PC-3 (cell line): ENCODE data around the gene CSNK2A1. TPM values are rescaled to one million over a fixed set of nuclear protein-coding genes. Genes with fewer than 3 reads are reported as not detected.

Experiments used
- ATAC-seq: fragments of 200-7000 bp; cut with Tn5 transposase; 2 replicates; pipeline ENCODE4 v1.9.1; 2020; ENCODE audit warnings: mild to moderate bottlenecking, moderate library complexity
- BruUV-seq: library from RNA; stranded (reverse); fragments of 400-500 nt; replicated peaks from 2 replicates; lab custom pipeline; 2021; lab: Mats Ljungman, UMichigan
- CTCF ChIA-PET: fragments of 300-600 bp; sonication (Branson Sonifier 250); formaldehyde crosslinking; loops from one replicate; lab custom pipeline; 2022; ENCODE audit warnings: antibody characterized with exemption; lab: Charles Lee
- POLR2A ChIA-PET: fragments of 300-600 bp; sonication (Branson Sonifier 250); formaldehyde crosslinking; loops from one replicate; lab custom pipeline; 2022; ENCODE audit warnings: antibody characterized with exemption; ENCODE audit not compliant: unreplicated experiment; lab: Charles Lee
- DNase-seq: peaks from one replicate; pipeline ENCODE4 v3.0.0-alpha.2; 2015
- H2AFZ ChIP-seq: fragments of 300-600 bp; sonication (generic); 2 replicates; pipeline ENCODE4 v1.6.0; 2016; ENCODE audit warnings: antibody characterized with exemption, low read length
- H3F3A ChIP-seq: fragments of 300-600 bp; sonication (generic); one replicate; pipeline ENCODE4 v1.6.0; 2017; ENCODE audit warnings: antibody characterized with exemption, low read length, control low read depth, mild to moderate bottlenecking; ENCODE audit not compliant: unreplicated experiment
- H3K27ac ChIP-seq: fragments of 300-600 bp; sonication (generic); 2 replicates; pipeline ENCODE4 v1.5.1; 2016; ENCODE audit warnings: mild to moderate bottlenecking, low read length
- H3K27me3 ChIP-seq: fragments of 300-600 bp; sonication (generic); 2 replicates; pipeline ENCODE4 v1.6.1; 2016; ENCODE audit warnings: low read length, mixed read lengths
- H3K36me3 ChIP-seq: fragments of 300-600 bp; sonication (generic); 2 replicates; pipeline ENCODE4 v1.6.1; 2016; ENCODE audit warnings: low read depth, mixed run types, low read length, mixed read lengths
- H3K4me1 ChIP-seq: fragments of 300-600 bp; sonication (generic); 2 replicates; pipeline ENCODE4 v1.5.1; 2016; ENCODE audit warnings: low read length; ENCODE audit not compliant: insufficient read depth
- H3K4me2 ChIP-seq: fragments of 300-600 bp; sonication (generic); 2 replicates; pipeline ENCODE4 v1.6.0; 2016; ENCODE audit warnings: low read length
- H3K4me3 ChIP-seq: fragments of 300-600 bp; sonication (generic); 2 replicates; pipeline ENCODE4 v1.5.1; 2016; ENCODE audit warnings: mild to moderate bottlenecking, low read length, mixed read lengths
- H3K79me2 ChIP-seq: fragments of 300-600 bp; sonication (generic); 2 replicates; pipeline ENCODE4 v1.6.1; 2017; ENCODE audit warnings: low read length, mixed read lengths
- H3K9ac ChIP-seq: fragments of 300-600 bp; sonication (generic); 2 replicates; pipeline ENCODE4 v1.6.0; 2016; ENCODE audit warnings: mild to moderate bottlenecking, low read length
- H3K9me2 ChIP-seq: fragments of 300-600 bp; sonication (generic); replicated peaks from 2 replicates; pipeline ENCODE4 v1.6.1; 2016; ENCODE audit warnings: mixed run types, low read length, mixed read lengths
- H3K9me3 ChIP-seq: fragments of 300-600 bp; sonication (generic); 2 replicates; pipeline ENCODE4 v1.6.1; 2016; ENCODE audit warnings: low read length, mixed read lengths
- H4K20me1 ChIP-seq: fragments of 300-600 bp; sonication (generic); 2 replicates; pipeline ENCODE4 v1.6.1; 2016; ENCODE audit warnings: low read length, mixed read lengths
- EZH2 ChIP-seq: fragments of 300-600 bp; sonication (generic); IDR thresholded peaks from one replicate; pipeline ENCODE4 v1.6.1; 2017; ENCODE audit warnings: antibody characterized with exemption, mild to moderate bottlenecking, low read length; ENCODE audit not compliant: unreplicated experiment
- EZH2phosphoT487 ChIP-seq: fragments of 300-600 bp; sonication (generic); IDR thresholded peaks from 2 replicates; pipeline ENCODE4 v1.6.1; 2018; ENCODE audit warnings: mild to moderate bottlenecking, antibody characterized with exemption, low read length, borderline replicate concordance
- intact Hi-C: fragments of 100-400 bp; cut with micrococcal nuclease; formaldehyde crosslinking; loops from 2 replicates; pipeline ENCODE4 v1.9.0; 2023
- total RNA-seq: library from RNA; depleted of rRNA; stranded (reverse); fragments of >200 nt; gene quantifications from 2 replicates; pipeline ENCODE4 v1.2.3, GENCODE V29; 2014
- TF ChIP-seq, protein P1 (sequence below): fragments of 300-600 bp; sonication (generic); conservative IDR thresholded peaks from 2 replicates; pipeline ENCODE4 v1.5.1; 2017; ENCODE audit warnings: antibody characterized with exemption, low read depth, mild to moderate bottlenecking, low read length

The CSNK2A1 gene
- total RNA-seq, 1 experiment from 2014 or later: 161 TPM

DNA sequence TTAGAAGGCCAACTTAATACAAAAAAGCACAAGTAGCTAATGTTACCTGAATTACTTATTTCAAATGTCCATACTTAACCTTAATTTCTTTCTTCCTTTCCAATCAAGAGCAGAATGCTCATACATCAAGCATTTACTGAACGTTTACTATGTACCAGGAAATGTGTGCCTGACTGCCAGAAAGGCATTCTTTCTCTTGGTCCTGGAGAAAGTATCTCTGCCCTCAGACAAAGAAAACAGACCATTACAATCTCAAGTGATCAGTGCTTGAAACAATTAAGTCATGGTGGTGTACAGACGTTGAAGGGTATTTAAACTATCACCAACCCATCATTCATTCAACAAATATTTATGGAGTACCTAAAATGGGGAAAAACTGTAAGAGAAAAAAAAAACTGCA lies 26.4 kb downstream of the CSNK2A1 start:
- ChIA-PET CTCF (interaction anchor here (0.7 kb wide), 1 partner anchor 32 kb away, joined by 3 read pairs; no protein-coding TSS in a partner anchor), POLR2A (no interaction called here)
- Histone ChIP-seq H3F3A (no peaks in the 10 kb centered on the region), H3K9ac (no peak overlapping the region), H3K79me2 (peaks cover 96% of the 10 kb centered on the region), H3K4me1 (no peaks in the 10 kb centered on the region), H3K9me2 (no peaks in the 10 kb centered on the region), H3K9me3 (peaks cover 4% of the 10 kb centered on the region; the same call in 1 of the 2 replicates), H3K4me3 (no peak overlapping the region), H3K4me2 (no peak overlapping the region), H3K27ac (no peak overlapping the region), H2AFZ (no peak overlapping the region), H3K36me3 (peaks cover 37% of the 10 kb centered on the region), H3K27me3 (no peaks in the 10 kb centered on the region), H4K20me1 (peaks cover 57% of the 10 kb centered on the region)
- no peak for ATAC-seq
- intact Hi-C loops: no loop called here
- TF ChIP-seq EZH2 (no peak), EZH2phosphoT487 (no peak)
- TF ChIP-seq, protein P1, sequence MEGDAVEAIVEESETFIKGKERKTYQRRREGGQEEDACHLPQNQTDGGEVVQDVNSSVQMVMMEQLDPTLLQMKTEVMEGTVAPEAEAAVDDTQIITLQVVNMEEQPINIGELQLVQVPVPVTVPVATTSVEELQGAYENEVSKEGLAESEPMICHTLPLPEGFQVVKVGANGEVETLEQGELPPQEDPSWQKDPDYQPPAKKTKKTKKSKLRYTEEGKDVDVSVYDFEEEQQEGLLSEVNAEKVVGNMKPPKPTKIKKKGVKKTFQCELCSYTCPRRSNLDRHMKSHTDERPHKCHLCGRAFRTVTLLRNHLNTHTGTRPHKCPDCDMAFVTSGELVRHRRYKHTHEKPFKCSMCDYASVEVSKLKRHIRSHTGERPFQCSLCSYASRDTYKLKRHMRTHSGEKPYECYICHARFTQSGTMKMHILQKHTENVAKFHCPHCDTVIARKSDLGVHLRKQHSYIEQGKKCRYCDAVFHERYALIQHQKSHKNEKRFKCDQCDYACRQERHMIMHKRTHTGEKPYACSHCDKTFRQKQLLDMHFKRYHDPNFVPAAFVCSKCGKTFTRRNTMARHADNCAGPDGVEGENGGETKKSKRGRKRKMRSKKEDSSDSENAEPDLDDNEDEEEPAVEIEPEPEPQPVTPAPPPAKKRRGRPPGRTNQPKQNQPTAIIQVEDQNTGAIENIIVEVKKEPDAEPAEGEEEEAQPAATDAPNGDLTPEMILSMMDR: no peak
- no peak for DNase-seq
- BruUV-seq: TSS peak; percentile 5

DNA sequence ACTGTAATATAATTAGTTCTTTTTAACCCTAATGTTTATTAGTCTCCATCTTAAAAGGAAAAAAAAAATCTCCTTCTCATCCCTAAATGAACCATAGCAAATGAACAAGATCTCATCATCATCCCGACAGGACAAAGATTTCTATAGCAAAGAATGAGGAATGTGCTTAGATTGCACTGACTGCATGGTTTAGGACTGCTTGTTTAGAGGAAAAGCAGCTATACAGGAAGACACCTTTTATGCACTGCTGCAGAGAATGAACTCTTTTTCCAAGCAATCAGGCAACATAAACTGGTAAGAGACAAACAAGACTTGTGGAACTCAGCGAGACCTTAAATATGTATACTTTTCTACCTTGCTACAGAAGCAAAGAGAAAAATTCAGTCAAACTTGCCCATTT lies 26.8 kb downstream of the CSNK2A1 start:
- H3K27ac ChIP-seq: no peak overlapping the region
- no peak for ATAC-seq
- no peak overlapping the region for H3K4me3 ChIP-seq
- H2AFZ ChIP-seq: no peak overlapping the region
- ChIA-PET CTCF (interaction anchor here (0.7 kb wide), 1 partner anchor 31 kb away, joined by 3 read pairs; no protein-coding TSS in a partner anchor), POLR2A (interaction anchor here (0.6 kb wide), 1 partner anchor 45 kb away, joined by 3 read pairs; no protein-coding TSS in a partner anchor)
- H3F3A ChIP-seq: no peaks in the 10 kb centered on the region
- H3K4me1 ChIP-seq: no peaks in the 10 kb centered on the region
- no peak overlapping the region for H3K9ac ChIP-seq
- TF ChIP-seq EZH2phosphoT487: no peak
- TF ChIP-seq, protein P1: no peak
- no peak for TF ChIP-seq EZH2
- H4K20me1 ChIP-seq: peaks cover 61% of the 10 kb centered on the region
- intact Hi-C loops: no loop called here
- peaks cover 4% of the 10 kb centered on the region; the same call in 1 of the 2 replicates for H3K9me3 ChIP-seq
- H3K9me2 ChIP-seq: no peaks in the 10 kb centered on the region
- H3K4me2 ChIP-seq: no peak overlapping the region
- no peak for DNase-seq
- H3K27me3 ChIP-seq: no peaks in the 10 kb centered on the region
- BruUV-seq: no TSS peak
- H3K79me2 ChIP-seq: peaks cover 96% of the 10 kb centered on the region
- peaks cover 33% of the 10 kb centered on the region for H3K36me3 ChIP-seq

GRCh38 chr20:515696-516095 lies 27.9 kb downstream of the CSNK2A1 start:
- no peak for TF ChIP-seq EZH2
- TF ChIP-seq, protein P1: no peak
- no peak for TF ChIP-seq EZH2phosphoT487
- Histone ChIP-seq H4K20me1 (peaks cover 66% of the 10 kb centered on the region), H3K36me3 (peaks cover 22% of the 10 kb centered on the region), H3K9me3 (peaks cover 1% of the 10 kb centered on the region; the same call in 1 of the 2 replicates), H3K9ac (no peak overlapping the region), H3K4me1 (no peaks in the 10 kb centered on the region), H3F3A (no peaks in the 10 kb centered on the region), H3K9me2 (no peaks in the 10 kb centered on the region), H3K4me3 (no peak overlapping the region), H3K27me3 (no peaks in the 10 kb centered on the region), H2AFZ (no peak overlapping the region), H3K79me2 (peaks cover 96% of the 10 kb centered on the region), H3K4me2 (no peak overlapping the region), H3K27ac (no peak overlapping the region)
- DNase-seq: no peak
- ChIA-PET CTCF (no interaction called here), POLR2A (no interaction called here)
- no peak for ATAC-seq
- BruUV-seq: no TSS peak
- intact Hi-C loops: no loop called here
